ENCODE results near the gene CELA3A.
"Not testable (repeated sequence)": the region's sequence is repeated elsewhere in the genome, so short reads cannot be mapped to it uniquely, and the experiment has no call there.

DNA sequence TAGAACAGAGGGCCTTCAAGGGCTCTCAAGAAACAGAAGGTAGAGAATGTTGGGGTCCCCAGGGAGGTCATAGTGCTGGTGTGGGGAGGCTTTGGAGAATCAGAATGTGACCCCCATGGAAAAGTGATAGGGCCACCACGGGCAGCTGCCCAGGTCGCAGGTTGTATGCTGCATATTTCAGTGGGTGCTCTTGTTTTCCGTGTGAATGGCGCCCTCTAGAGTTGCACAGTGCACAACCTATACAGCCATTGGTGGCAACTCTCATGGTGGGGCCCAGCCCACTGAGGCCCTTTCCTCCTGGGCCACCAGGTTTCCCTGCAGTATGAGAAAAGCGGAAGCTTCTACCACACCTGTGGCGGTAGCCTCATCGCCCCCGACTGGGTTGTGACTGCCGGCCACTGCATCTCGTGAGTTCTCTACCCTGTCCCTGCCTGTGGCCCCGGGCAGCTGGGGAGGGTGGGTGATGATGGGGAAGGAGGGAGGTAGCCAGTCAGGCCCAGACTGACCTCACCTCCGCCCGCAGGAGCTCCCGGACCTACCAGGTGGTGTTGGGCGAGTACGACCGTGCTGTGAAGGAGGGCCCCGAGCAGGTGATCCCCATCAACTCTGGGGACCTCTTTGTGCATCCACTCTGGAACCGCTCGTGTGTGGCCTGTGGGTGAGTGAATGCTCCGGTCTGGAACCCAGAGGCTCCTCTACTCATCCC is 20.8 kb upstream of the CELA3A start:
- TF ChIP-seq, protein P1, sequence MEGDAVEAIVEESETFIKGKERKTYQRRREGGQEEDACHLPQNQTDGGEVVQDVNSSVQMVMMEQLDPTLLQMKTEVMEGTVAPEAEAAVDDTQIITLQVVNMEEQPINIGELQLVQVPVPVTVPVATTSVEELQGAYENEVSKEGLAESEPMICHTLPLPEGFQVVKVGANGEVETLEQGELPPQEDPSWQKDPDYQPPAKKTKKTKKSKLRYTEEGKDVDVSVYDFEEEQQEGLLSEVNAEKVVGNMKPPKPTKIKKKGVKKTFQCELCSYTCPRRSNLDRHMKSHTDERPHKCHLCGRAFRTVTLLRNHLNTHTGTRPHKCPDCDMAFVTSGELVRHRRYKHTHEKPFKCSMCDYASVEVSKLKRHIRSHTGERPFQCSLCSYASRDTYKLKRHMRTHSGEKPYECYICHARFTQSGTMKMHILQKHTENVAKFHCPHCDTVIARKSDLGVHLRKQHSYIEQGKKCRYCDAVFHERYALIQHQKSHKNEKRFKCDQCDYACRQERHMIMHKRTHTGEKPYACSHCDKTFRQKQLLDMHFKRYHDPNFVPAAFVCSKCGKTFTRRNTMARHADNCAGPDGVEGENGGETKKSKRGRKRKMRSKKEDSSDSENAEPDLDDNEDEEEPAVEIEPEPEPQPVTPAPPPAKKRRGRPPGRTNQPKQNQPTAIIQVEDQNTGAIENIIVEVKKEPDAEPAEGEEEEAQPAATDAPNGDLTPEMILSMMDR (conservative IDR thresholded peaks at IDR 0.05 in 1 of 2, IDR thresholded peaks at IDR 0.05 in 1 of 2; ENCODE audit: extremely low read depth in 1 of 2, insufficient read depth in 1 of 2, low read depth in 1 of 2, low read length in 2 of 2): not testable (repeated sequence)
- not testable (repeated sequence) for TF ChIP-seq EZH2 (IDR thresholded peaks at IDR 0.05; ENCODE audit: borderline replicate concordance, low read length)
